ENCODE results near the gene RASSF4. TPM values are rescaled to one million over a fixed set of nuclear protein-coding genes. Genes with fewer than 3 reads are reported as not detected.
A peak's percentile ranks its signal among the peaks of the same experiment; 100 is the strongest.

RASSF4 gene
- total and polyA plus RNA-seq, 9 of the 15 experiments (the other 6 are each of a cell fraction or from before 2014, with no cell fraction given) = 0.01 to 0.62 (median 0.11) TPM; not detected in 3

DNA sequence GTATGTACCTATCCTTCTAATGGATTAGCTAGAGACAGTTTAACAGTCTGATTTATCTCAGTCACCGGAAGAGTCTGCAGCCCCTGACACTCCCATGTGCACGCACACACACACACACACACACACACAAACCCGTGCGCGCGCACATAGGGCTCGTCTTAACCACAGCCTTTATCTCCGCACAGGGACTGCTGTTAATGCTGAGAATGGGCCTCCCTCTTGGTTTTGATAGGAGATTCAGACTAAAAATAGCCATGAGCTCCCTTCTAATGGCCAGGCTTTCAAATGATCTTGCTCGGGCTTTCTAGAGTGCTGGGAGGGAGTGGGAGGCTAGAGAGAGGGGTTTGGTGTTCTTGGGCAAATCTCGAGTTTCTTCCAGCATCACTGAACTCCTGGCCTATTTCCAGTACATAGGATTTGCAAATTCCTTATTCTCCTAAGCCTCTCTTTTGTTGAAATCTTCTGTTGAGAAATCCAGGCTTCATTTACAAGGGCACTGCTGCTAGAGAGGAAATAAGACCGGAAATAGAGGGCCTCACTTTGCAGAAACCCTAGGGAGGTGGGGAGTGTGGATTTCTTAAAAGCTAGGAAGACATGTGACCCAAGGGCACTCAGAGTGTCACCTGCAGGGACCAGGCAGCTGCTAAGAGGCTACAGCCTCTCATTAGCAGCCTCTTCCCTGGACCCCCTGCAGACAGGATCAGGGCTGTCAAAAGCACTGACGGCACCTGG is 46.1 kb upstream of the RASSF4 start (continued):
- TF ChIP-seq SMARCA4 (IDR thresholded peaks at IDR 0.05) (peak; percentile 93), HLTF (IDR thresholded peaks at IDR 0.05) (peak; percentile 93; the same call in 1 of the 2 replicates), NCOR1 (IDR thresholded peaks at IDR 0.05) (peak; percentile 95), RAD21 (CRISPR knock-in tag; conservative IDR thresholded peaks at IDR 0.05 in 1 of 2, IDR thresholded peaks at IDR 0.05 in 1 of 2) (peak; percentile 7 to 11; a peak in 1 of 4 replicates), ATF4 (CRISPR knock-in tag; IDR thresholded peaks at IDR 0.05) (no peak), DACH1 (IDR thresholded peaks at IDR 0.05; ENCODE audit: partially characterized antibody) (peak; percentile 65), MAZ (CRISPR knock-in tag; conservative IDR thresholded peaks at IDR 0.05 in 1 of 2, IDR thresholded peaks at IDR 0.05 in 1 of 2) (peak; percentile 53 to 64), TFAP4 (CRISPR knock-in tag; IDR thresholded peaks at IDR 0.05; ENCODE audit: borderline replicate concordance) (peak; percentile 70), SOX6 (IDR thresholded peaks at IDR 0.05) (peak; percentile 91), POLR2AphosphoS5 (IDR thresholded peaks at IDR 0.05; ENCODE audit: control insufficient read depth, insufficient read depth, low read depth, low read length) (peak; percentile 83), RCOR1 (IDR thresholded peaks at IDR 0.05; ENCODE audit: borderline replicate concordance in 1 of 2, low read depth in 2 of 2, low read length in 2 of 2) (peak; percentile 85 to 98), BCOR (IDR thresholded peaks at IDR 0.05) (peak; percentile 93), SMARCC2 (IDR thresholded peaks at IDR 0.05; ENCODE audit: low read depth) (0 out of 2 replicates have a peak, but pooled peaks have one; percentile 45), CXXC5 (CRISPR knock-in tag; IDR thresholded peaks at IDR 0.05) (peak; percentile 98), CBX5 (IDR thresholded peaks at IDR 0.05; ENCODE audit: borderline replicate concordance, low read depth) (0 out of 2 replicates have a peak, but pooled peaks have one; percentile 27), ELF4 (CRISPR knock-in tag; IDR thresholded peaks at IDR 0.05) (peak; percentile 89), ZNF584 (CRISPR knock-in tag; IDR thresholded peaks at IDR 0.05; ENCODE audit: low read depth) (peak; percentile 80), PML (IDR thresholded peaks at IDR 0.05; ENCODE audit: low read length) (peak; percentile 74), ZBED1 (IDR thresholded peaks at IDR 0.05) (0 out of 2 replicates have a peak, but pooled peaks have one; percentile 32), ZKSCAN8 (CRISPR knock-in tag; IDR thresholded peaks at IDR 0.05) (0 out of 2 replicates have a peak, but pooled peaks have one; percentile 75), NBN (IDR thresholded peaks at IDR 0.05; ENCODE audit: low read depth) (peak; percentile 98)
- TF ChIP-seq, protein P1, sequence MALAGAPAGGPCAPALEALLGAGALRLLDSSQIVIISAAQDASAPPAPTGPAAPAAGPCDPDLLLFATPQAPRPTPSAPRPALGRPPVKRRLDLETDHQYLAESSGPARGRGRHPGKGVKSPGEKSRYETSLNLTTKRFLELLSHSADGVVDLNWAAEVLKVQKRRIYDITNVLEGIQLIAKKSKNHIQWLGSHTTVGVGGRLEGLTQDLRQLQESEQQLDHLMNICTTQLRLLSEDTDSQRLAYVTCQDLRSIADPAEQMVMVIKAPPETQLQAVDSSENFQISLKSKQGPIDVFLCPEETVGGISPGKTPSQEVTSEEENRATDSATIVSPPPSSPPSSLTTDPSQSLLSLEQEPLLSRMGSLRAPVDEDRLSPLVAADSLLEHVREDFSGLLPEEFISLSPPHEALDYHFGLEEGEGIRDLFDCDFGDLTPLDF (CRISPR knock-in tag; IDR thresholded peaks at IDR 0.05) = no peak
- TF ChIP-seq, protein P2, sequence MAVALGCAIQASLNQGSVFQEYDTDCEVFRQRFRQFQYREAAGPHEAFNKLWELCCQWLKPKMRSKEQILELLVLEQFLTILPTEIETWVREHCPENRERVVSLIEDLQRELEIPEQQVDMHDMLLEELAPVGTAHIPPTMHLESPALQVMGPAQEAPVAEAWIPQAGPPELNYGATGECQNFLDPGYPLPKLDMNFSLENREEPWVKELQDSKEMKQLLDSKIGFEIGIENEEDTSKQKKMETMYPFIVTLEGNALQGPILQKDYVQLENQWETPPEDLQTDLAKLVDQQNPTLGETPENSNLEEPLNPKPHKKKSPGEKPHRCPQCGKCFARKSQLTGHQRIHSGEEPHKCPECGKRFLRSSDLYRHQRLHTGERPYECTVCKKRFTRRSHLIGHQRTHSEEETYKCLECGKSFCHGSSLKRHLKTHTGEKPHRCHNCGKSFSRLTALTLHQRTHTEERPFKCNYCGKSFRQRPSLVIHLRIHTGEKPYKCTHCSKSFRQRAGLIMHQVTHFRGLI (CRISPR knock-in tag; IDR thresholded peaks at IDR 0.05) = peak; percentile 25; the same call in 1 of the 2 replicates
- TF ChIP-seq, protein P3, sequence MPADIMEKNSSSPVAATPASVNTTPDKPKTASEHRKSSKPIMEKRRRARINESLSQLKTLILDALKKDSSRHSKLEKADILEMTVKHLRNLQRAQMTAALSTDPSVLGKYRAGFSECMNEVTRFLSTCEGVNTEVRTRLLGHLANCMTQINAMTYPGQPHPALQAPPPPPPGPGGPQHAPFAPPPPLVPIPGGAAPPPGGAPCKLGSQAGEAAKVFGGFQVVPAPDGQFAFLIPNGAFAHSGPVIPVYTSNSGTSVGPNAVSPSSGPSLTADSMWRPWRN (IDR thresholded peaks at IDR 0.05; ENCODE audit: low read depth) = peak; percentile 96
